Trophoblast cell (in vitro differentiated cells and primary cell): ENCODE measurements around the gene SLC7A6OS.

Source experiments
- DNase-seq, 2 donors: peaks; one replicate each; pipeline ENCODE4 v3.0.0-alpha.2; 2016
- H2AFZ ChIP-seq: 2 replicates; pipeline ENCODE4 v1.6.1; 2013; ENCODE audit warnings: low read length, moderate library complexity, mild to moderate bottlenecking; ENCODE audit not compliant: insufficient read depth, poor library complexity
- H2AK5ac ChIP-seq: 2 replicates; pipeline ENCODE4 v1.6.1; 2013; ENCODE audit warnings: mild to moderate bottlenecking, low read length
- H2BK120ac ChIP-seq: 2 replicates; pipeline ENCODE4 v1.6.1; 2013; ENCODE audit warnings: low read length, mild to moderate bottlenecking, moderate library complexity; ENCODE audit not compliant: insufficient read depth, poor library complexity
- H2BK12ac ChIP-seq: 2 replicates; pipeline ENCODE4 v1.6.1; 2013; ENCODE audit warnings: mild to moderate bottlenecking, low read length, moderate library complexity
- H2BK5ac ChIP-seq: 2 replicates; pipeline ENCODE4 v1.6.1; 2013; ENCODE audit warnings: low read length, low read depth, moderate library complexity, mild to moderate bottlenecking; ENCODE audit not compliant: poor library complexity
- H3K14ac ChIP-seq: 2 replicates; pipeline ENCODE4 v1.6.1; 2013; ENCODE audit warnings: mild to moderate bottlenecking, low read length
- H3K18ac ChIP-seq: 2 replicates; pipeline ENCODE4 v1.6.1; 2013; ENCODE audit warnings: mild to moderate bottlenecking, low read length
- H3K23ac ChIP-seq: 2 replicates; pipeline ENCODE4 v1.6.1; 2013; ENCODE audit warnings: low read length
- H3K27ac ChIP-seq: 2 replicates; pipeline ENCODE4 v1.5.1; 2013; ENCODE audit warnings: low read depth, mild to moderate bottlenecking, inconsistent platforms, low read length, moderate library complexity
- H3K27me3 ChIP-seq: 2 replicates; pipeline ENCODE4 v1.6.1; 2013; ENCODE audit warnings: inconsistent platforms, mild to moderate bottlenecking, low read length, moderate library complexity; ENCODE audit not compliant: insufficient read depth
- H3K36me3 ChIP-seq, 2 experiments: 1 replicate in 1 of 2; 2 replicates in 1 of 2; pipeline ENCODE4 v1.6.1; 2013; ENCODE audit warnings: low read length in 2 of 2, mild to moderate bottlenecking in 2 of 2, moderate library complexity in 1 of 2; ENCODE audit not compliant: insufficient read depth in 2 of 2, control insufficient read depth in 1 of 2
- H3K4ac ChIP-seq: 2 replicates; pipeline ENCODE4 v1.6.1; 2013; ENCODE audit warnings: low read depth, mild to moderate bottlenecking, low read length, moderate library complexity
- H3K4me1 ChIP-seq, 2 experiments: 1 replicate in 1 of 2; 2 replicates in 1 of 2; pipeline ENCODE4 v1.6.1; 2013; ENCODE audit warnings: low read length in 2 of 2, mild to moderate bottlenecking in 2 of 2, moderate library complexity in 1 of 2; ENCODE audit not compliant: insufficient read depth in 2 of 2, control insufficient read depth in 1 of 2
- H3K4me2 ChIP-seq: 2 replicates; pipeline ENCODE4 v1.6.1; 2013; ENCODE audit warnings: inconsistent platforms, mild to moderate bottlenecking, low read length, moderate library complexity
- H3K4me3 ChIP-seq: 2 replicates; pipeline ENCODE4 v1.5.1; 2013; ENCODE audit warnings: mild to moderate bottlenecking, low read depth, low read length, inconsistent platforms
- H3K79me1 ChIP-seq: one replicate; pipeline ENCODE4 v1.6.1; 2013; ENCODE audit warnings: low read length
- H3K79me2 ChIP-seq: 2 replicates; pipeline ENCODE4 v1.6.1; 2013; ENCODE audit warnings: low read length, mild to moderate bottlenecking; ENCODE audit not compliant: control insufficient read depth, insufficient read depth, poor library complexity
- H3K9ac ChIP-seq: 2 replicates; pipeline ENCODE4 v1.6.1; 2013; ENCODE audit warnings: mild to moderate bottlenecking, low read length
- H3K9me3 ChIP-seq: 2 replicates; pipeline ENCODE4 v1.6.1; 2013; ENCODE audit warnings: low read depth, mild to moderate bottlenecking, control low read depth, inconsistent platforms, low read length; ENCODE audit not compliant: insufficient read depth
- H4K12ac ChIP-seq: 2 replicates; pipeline ENCODE4 v1.6.1; 2013; ENCODE audit warnings: low read depth, mild to moderate bottlenecking, low read length, moderate library complexity
- H4K8ac ChIP-seq: 2 replicates; pipeline ENCODE4 v1.6.1; 2013; ENCODE audit warnings: low read depth, mild to moderate bottlenecking, low read length, moderate library complexity
- H4K91ac ChIP-seq: one replicate; pipeline ENCODE4 v1.6.1; 2013; ENCODE audit warnings: low read depth, mild to moderate bottlenecking, low read length, moderate library complexity
- WGBS: extraction: QIAGEN DNeasy Blood & Tissue Kit; methylation state at CpG from one replicate; pipeline ENCODE4 v1.1.7; 2013; ENCODE audit warnings: missing lambda C conversion rate; ENCODE audit not compliant: insufficient read length, insufficient coverage; ENCODE audit errors: extremely low coverage; 5-methylcytosine and 5-hydroxymethylcytosine counted together

Gene SLC7A6OS

GRCh38 chr16:68275611-68276191, 35.0 kb downstream of the SLC7A6OS start:
- H3K79me1 ChIP-seq = peaks cover 5% of the 10 kb centered on the region
- no peak overlapping the region for H2BK12ac ChIP-seq
- no peak overlapping the region for H3K4me2 ChIP-seq
- DNase-seq = no peak
- H3K18ac ChIP-seq = no peak overlapping the region
- H3K27ac ChIP-seq = no peak overlapping the region
- H3K27me3 ChIP-seq = no peaks in the 10 kb centered on the region
- H3K23ac ChIP-seq = no peak overlapping the region
- H3K4ac ChIP-seq = no peak overlapping the region
- H3K14ac ChIP-seq = no peak overlapping the region
- no peak overlapping the region for H4K91ac ChIP-seq
- H3K9me3 ChIP-seq = no peaks in the 10 kb centered on the region
- no peak overlapping the region for H4K8ac ChIP-seq
- no peak overlapping the region for H2BK120ac ChIP-seq
- H3K36me3 ChIP-seq = peaks cover 18 to 33% of the 10 kb centered on the region in 2 experiments
- no peak overlapping the region for H2AFZ ChIP-seq
- no CpG with 5 or more reads among the region's 4 CpGs for WGBS
- no peak overlapping the region for H4K12ac ChIP-seq
- peaks cover 9 to 12% of the 10 kb centered on the region in 2 experiments for H3K4me1 ChIP-seq
- peaks cover 5% of the 10 kb centered on the region for H3K79me2 ChIP-seq
- H3K9ac ChIP-seq = no peak overlapping the region
- H2AK5ac ChIP-seq = no peak overlapping the region
- no peak overlapping the region for H2BK5ac ChIP-seq
- H3K4me3 ChIP-seq = no peak overlapping the region

- H4K91ac ChIP-seq = no peak overlapping the region
- WGBS = no CpG with 5 or more reads among the region's 4 CpGs
- H2BK120ac ChIP-seq = no peak overlapping the region
- peaks cover 18 to 30% of the 10 kb centered on the region in 2 experiments for H3K36me3 ChIP-seq
- no peak overlapping the region for H2AFZ ChIP-seq
- H3K14ac ChIP-seq = no peak overlapping the region
- H3K4me3 ChIP-seq = no peak overlapping the region
- H3K18ac ChIP-seq = no peak overlapping the region
- H2AK5ac ChIP-seq = no peak overlapping the region
- H3K9me3 ChIP-seq = no peaks in the 10 kb centered on the region
- no peak overlapping the region for H2BK5ac ChIP-seq
- no peak overlapping the region for H4K8ac ChIP-seq
- peaks cover 5% of the 10 kb centered on the region for H3K79me1 ChIP-seq
- H3K4me1 ChIP-seq = peaks cover 2 to 4% of the 10 kb centered on the region in 2 experiments
- H4K12ac ChIP-seq = no peak overlapping the region
- H2BK12ac ChIP-seq = no peak overlapping the region
- H3K23ac ChIP-seq = no peak overlapping the region
- no peak overlapping the region for H3K9ac ChIP-seq
- H3K79me2 ChIP-seq = peaks cover 5% of the 10 kb centered on the region
- H3K27me3 ChIP-seq = no peaks in the 10 kb centered on the region
- DNase-seq = no peak
- no peak overlapping the region for H3K27ac ChIP-seq
- H3K4me2 ChIP-seq = no peak overlapping the region
- H3K4ac ChIP-seq = no peak overlapping the region
Observed at GRCh38 chr16:68274441-68274840, 36.3 kb downstream of the SLC7A6OS start.

GRCh38 chr16:68273896-68274295, 36.9 kb downstream of the SLC7A6OS start:
- Histone ChIP-seq H3K36me3 (peaks cover 18 to 28% of the 10 kb centered on the region in 2 experiments), H4K8ac (no peak overlapping the region), H2BK5ac (no peak overlapping the region), H3K4me3 (no peak overlapping the region), H3K9ac (no peak overlapping the region), H3K14ac (no peak overlapping the region), H3K27ac (no peak overlapping the region), H4K91ac (no peak overlapping the region), H3K4me1 (peaks cover 2 to 4% of the 10 kb centered on the region in 2 experiments), H2BK12ac (no peak overlapping the region), H2AFZ (no peak overlapping the region), H3K4me2 (no peak overlapping the region), H2AK5ac (no peak overlapping the region), H3K23ac (no peak overlapping the region), H2BK120ac (no peak overlapping the region), H3K79me2 (peaks cover 5% of the 10 kb centered on the region), H3K9me3 (no peaks in the 10 kb centered on the region), H3K18ac (no peak overlapping the region), H4K12ac (no peak overlapping the region), H3K4ac (no peak overlapping the region), H3K79me1 (peaks cover 5% of the 10 kb centered on the region), H3K27me3 (no peaks in the 10 kb centered on the region)
- no peak for DNase-seq
- WGBS = no CpG with 5 or more reads among the region's 8 CpGs

- no peak overlapping the region for H3K18ac ChIP-seq
- no peak overlapping the region for H3K9ac ChIP-seq
- H3K4me1 ChIP-seq = peaks cover 2 to 4% of the 10 kb centered on the region in 2 experiments
- no peak overlapping the region for H2BK120ac ChIP-seq
- H3K36me3 ChIP-seq = peaks cover 18 to 28% of the 10 kb centered on the region in 2 experiments
- no CpG with 5 or more reads among the region's 5 CpGs for whole genome bisulfite sequencing
- H3K4me3 ChIP-seq = no peak overlapping the region
- no peak overlapping the region for H3K23ac ChIP-seq
- no peak overlapping the region for H3K14ac ChIP-seq
- H3K4me2 ChIP-seq = no peak overlapping the region
- no peak overlapping the region for H4K8ac ChIP-seq
- H3K27me3 ChIP-seq = no peaks in the 10 kb centered on the region
- H4K12ac ChIP-seq = no peak overlapping the region
- no peaks in the 10 kb centered on the region for H3K9me3 ChIP-seq
- peaks cover 5% of the 10 kb centered on the region for H3K79me1 ChIP-seq
- no peak overlapping the region for H4K91ac ChIP-seq
- H2AFZ ChIP-seq = no peak overlapping the region
- H2BK12ac ChIP-seq = no peak overlapping the region
- no peak overlapping the region for H2BK5ac ChIP-seq
- DNase-seq = no peak
- peaks cover 5% of the 10 kb centered on the region for H3K79me2 ChIP-seq
- H3K4ac ChIP-seq = no peak overlapping the region
- H3K27ac ChIP-seq = no peak overlapping the region
- no peak overlapping the region for H2AK5ac ChIP-seq
Observed at GRCh38 chr16:68273459-68273858, 37.3 kb downstream of the SLC7A6OS start.
